ENCODE data around the gene CUL5.

Gene CUL5

DNA sequence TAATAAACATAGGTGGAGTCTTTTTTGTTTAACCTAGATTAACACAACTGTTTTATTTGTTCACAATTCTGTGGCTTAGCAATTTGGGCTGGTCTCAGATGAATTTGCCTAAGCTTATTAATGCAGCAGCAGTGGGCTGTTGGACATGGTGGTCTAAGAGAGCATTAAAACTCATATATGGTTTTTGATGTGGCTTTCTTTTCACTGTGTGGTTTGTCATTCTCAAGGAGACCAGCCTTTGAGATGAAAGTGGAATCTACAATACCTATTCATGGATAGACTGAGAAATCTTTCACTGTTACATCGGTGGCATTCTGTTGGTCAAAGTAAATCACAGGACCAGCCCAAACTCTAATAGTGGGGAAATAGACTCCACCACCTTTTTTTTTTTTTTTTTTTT lies 39.6 kb downstream of the CUL5 start:
- ChIA-PET POLR2A (no interaction called here), CTCF (no interaction called here)
- DNase-seq (ENCODE audit: extremely low spot score): no peak
- no peak for TF ChIP-seq FOXK2 (IDR thresholded peaks at IDR 0.05)
- no peak for TF ChIP-seq FOXM1 (IDR thresholded peaks at IDR 0.05; ENCODE audit: borderline replicate concordance)
- no peak for TF ChIP-seq SP1 (IDR thresholded peaks at IDR 0.05)
- TF ChIP-seq, protein P1, sequence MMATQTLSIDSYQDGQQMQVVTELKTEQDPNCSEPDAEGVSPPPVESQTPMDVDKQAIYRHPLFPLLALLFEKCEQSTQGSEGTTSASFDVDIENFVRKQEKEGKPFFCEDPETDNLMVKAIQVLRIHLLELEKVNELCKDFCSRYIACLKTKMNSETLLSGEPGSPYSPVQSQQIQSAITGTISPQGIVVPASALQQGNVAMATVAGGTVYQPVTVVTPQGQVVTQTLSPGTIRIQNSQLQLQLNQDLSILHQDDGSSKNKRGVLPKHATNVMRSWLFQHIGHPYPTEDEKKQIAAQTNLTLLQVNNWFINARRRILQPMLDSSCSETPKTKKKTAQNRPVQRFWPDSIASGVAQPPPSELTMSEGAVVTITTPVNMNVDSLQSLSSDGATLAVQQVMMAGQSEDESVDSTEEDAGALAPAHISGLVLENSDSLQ (IDR thresholded peaks at IDR 0.05): no peak
- TF ChIP-seq L3MBTL2 (conservative IDR thresholded peaks at IDR 0.05): no peak
- no peak for TF ChIP-seq ARNT (IDR thresholded peaks at IDR 0.05)
- no peak for TF ChIP-seq HDGF (IDR thresholded peaks at IDR 0.05; ENCODE audit: borderline replicate concordance)
- TF ChIP-seq ZNF384 (IDR thresholded peaks at IDR 0.05): no peak
- no peak for TF ChIP-seq FOXA1 (IDR thresholded peaks at IDR 0.05)
- no peak for TF ChIP-seq ELF4 (IDR thresholded peaks at IDR 0.05)
- no peak for TF ChIP-seq BHLHE40 (IDR thresholded peaks at IDR 0.05; ENCODE audit: borderline replicate concordance)
- TF ChIP-seq SUZ12 (IDR thresholded peaks at IDR 0.05): no peak
- TF ChIP-seq NFRKB (IDR thresholded peaks at IDR 0.05): no peak
- TF ChIP-seq LEF1 (IDR thresholded peaks at IDR 0.05; ENCODE audit: borderline replicate concordance): no peak
- TF ChIP-seq CTBP1 (IDR thresholded peaks at IDR 0.05; ENCODE audit: borderline replicate concordance): no peak
- no peak for TF ChIP-seq TARDBP (IDR thresholded peaks at IDR 0.05)

DNA sequence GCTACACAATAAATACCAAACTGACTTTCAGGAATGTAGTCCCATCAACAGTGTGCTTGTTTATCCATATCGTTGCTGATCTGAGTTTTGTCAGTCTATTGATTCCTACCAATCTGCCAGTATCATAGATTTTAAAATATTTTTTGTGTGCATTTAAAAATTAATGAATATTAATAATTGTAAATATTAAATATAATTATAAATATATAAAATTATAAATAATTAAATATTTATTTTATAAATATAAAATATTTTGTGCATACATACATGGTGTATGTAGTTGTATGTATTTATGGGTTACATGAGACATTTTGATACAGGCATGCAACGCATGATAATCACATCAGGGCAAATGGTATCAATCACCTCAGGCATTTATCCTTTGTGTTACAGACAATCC lies 53.6 kb downstream of the CUL5 start:
- no peak for TF ChIP-seq ZNF384 (IDR thresholded peaks at IDR 0.05)
- no peak for TF ChIP-seq BHLHE40 (IDR thresholded peaks at IDR 0.05; ENCODE audit: borderline replicate concordance)
- TF ChIP-seq FOXM1 (IDR thresholded peaks at IDR 0.05; ENCODE audit: borderline replicate concordance): no peak
- no peak for TF ChIP-seq HDGF (IDR thresholded peaks at IDR 0.05; ENCODE audit: borderline replicate concordance)
- TF ChIP-seq NFRKB (IDR thresholded peaks at IDR 0.05): no peak
- no peak for DNase-seq (ENCODE audit: extremely low spot score)
- ChIA-PET POLR2A (no interaction called here), CTCF (no interaction called here)

DNA sequence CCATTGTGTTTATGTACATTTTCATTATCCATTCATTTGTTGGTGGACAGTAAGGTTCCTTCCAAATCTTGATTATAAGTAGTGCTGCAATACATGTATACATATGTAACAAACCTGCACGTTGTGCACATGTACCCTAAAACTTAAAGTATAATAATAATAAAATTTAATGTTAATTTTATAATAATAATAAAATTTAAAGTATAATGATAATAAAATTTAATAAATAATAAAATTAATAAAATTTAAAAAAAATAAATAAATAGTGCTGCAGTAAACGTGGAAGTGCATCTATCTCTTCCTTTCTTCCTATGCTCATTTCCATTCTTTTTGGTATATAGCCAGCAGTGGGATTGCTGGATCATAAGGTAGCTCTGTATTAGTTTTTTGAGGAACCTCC lies 54.7 kb downstream of the CUL5 start:
- no peak for DNase-seq (ENCODE audit: extremely low spot score)
- ChIA-PET POLR2A (no interaction called here), CTCF (no interaction called here)
- no peak for TF ChIP-seq HDGF (IDR thresholded peaks at IDR 0.05; ENCODE audit: borderline replicate concordance)
- no peak for TF ChIP-seq ELF4 (IDR thresholded peaks at IDR 0.05)

DNA sequence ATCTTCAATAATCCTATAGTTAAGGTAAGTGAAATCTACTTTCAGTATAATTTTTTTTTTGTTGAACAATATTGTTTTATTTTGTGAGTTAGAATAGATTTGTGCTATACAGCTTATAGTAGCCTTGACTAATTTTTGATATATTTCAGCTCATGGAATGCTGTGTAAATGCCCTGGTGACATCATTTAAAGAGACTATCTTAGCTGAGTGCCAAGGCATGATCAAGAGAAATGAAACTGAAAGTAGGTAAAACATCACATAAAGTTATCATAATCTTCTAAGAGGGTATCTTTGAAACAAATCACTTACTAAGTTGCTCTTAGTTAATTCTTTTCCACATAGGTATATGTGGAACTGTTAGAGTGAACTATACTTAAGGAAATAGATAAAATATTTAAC lies 61.2 kb downstream of the CUL5 start:
- TF ChIP-seq, protein P1 (IDR thresholded peaks at IDR 0.05): no peak
- no peak for TF ChIP-seq ARNT (IDR thresholded peaks at IDR 0.05)
- no peak for TF ChIP-seq CTBP1 (IDR thresholded peaks at IDR 0.05; ENCODE audit: borderline replicate concordance)
- TF ChIP-seq ELF4 (IDR thresholded peaks at IDR 0.05): no peak
- no peak for TF ChIP-seq HDGF (IDR thresholded peaks at IDR 0.05; ENCODE audit: borderline replicate concordance)
- no peak for TF ChIP-seq BHLHE40 (IDR thresholded peaks at IDR 0.05; ENCODE audit: borderline replicate concordance)
- TF ChIP-seq FOXK2 (IDR thresholded peaks at IDR 0.05): no peak
- TF ChIP-seq TARDBP (IDR thresholded peaks at IDR 0.05): no peak
- no peak for TF ChIP-seq NFRKB (IDR thresholded peaks at IDR 0.05)
- no peak for TF ChIP-seq ZNF384 (IDR thresholded peaks at IDR 0.05)
- no peak for TF ChIP-seq FOXA1 (IDR thresholded peaks at IDR 0.05)

DNA sequence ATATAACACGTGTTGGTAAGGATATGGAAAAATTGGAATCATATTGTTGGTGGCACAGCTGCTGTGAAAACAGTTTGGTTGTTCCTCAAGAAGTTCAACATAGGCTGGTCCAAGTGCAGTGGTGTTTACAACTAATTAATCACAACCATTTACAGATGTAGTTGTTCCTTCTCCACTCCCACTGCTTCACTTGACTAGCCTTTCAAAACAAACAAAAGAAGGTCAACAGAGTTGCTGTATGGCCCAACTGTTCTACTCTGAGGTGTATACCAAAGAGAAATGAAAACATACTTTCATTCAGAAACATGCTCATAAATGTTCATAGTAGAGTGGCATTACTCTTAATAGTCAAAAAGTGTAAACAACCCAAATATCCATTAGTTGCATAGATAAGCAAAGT lies 76.1 kb downstream of the CUL5 start:
- POLR2A ChIA-PET: no interaction called here
- CTCF ChIA-PET: no interaction called here

More for the DNA sequence above, 61.2 kb downstream of the CUL5 start:
- ChIA-PET CTCF (no interaction called here), POLR2A (no interaction called here)
- no peak for DNase-seq (ENCODE audit: extremely low spot score)

DNA sequence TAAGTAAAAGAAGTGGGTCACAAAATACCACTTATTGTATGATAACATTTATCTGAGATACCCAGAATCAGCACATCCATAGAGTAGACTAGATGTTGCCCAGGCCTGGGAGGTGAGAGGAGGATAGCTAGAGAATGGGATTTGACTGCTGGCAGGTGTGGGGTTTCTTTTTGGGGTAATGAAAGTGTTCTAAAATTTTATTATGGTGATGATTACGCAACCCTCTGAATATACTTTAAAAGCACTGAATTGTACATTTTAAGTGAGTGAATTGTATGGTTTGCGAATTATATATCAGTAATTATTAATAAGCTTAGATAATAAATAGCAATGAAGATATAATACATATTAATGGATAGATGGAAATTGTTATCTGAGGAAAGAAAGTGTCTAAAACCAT lies 77.0 kb downstream of the CUL5 start:
- DNase-seq (ENCODE audit: extremely low spot score): no peak
- POLR2A ChIA-PET: no interaction called here
- TF ChIP-seq LEF1 (IDR thresholded peaks at IDR 0.05; ENCODE audit: borderline replicate concordance) (no peak), TARDBP (IDR thresholded peaks at IDR 0.05) (no peak), FOXM1 (IDR thresholded peaks at IDR 0.05; ENCODE audit: borderline replicate concordance) (no peak), CTBP1 (IDR thresholded peaks at IDR 0.05; ENCODE audit: borderline replicate concordance) (no peak), SP1 (IDR thresholded peaks at IDR 0.05) (no peak), ELF4 (IDR thresholded peaks at IDR 0.05) (no peak), FOXA1 (IDR thresholded peaks at IDR 0.05) (no peak), BHLHE40 (IDR thresholded peaks at IDR 0.05; ENCODE audit: borderline replicate concordance) (no peak), ZNF384 (IDR thresholded peaks at IDR 0.05) (no peak), ARNT (IDR thresholded peaks at IDR 0.05) (no peak), NFRKB (IDR thresholded peaks at IDR 0.05) (no peak), HDGF (IDR thresholded peaks at IDR 0.05; ENCODE audit: borderline replicate concordance) (no peak), L3MBTL2 (conservative IDR thresholded peaks at IDR 0.05) (no peak), SUZ12 (IDR thresholded peaks at IDR 0.05) (no peak), FOXK2 (IDR thresholded peaks at IDR 0.05) (no peak)
- TF ChIP-seq, protein P1 (IDR thresholded peaks at IDR 0.05): no peak
- CTCF ChIA-PET: interaction anchor here (0.7 kb wide), 1 partner anchor 323 kb away, joined by 4 read pairs; no protein-coding TSS in a partner anchor

More for the DNA sequence above, 76.1 kb downstream of the CUL5 start:
- no peak for TF ChIP-seq FOXK2 (IDR thresholded peaks at IDR 0.05)
- DNase-seq (ENCODE audit: extremely low spot score): no peak

DNA sequence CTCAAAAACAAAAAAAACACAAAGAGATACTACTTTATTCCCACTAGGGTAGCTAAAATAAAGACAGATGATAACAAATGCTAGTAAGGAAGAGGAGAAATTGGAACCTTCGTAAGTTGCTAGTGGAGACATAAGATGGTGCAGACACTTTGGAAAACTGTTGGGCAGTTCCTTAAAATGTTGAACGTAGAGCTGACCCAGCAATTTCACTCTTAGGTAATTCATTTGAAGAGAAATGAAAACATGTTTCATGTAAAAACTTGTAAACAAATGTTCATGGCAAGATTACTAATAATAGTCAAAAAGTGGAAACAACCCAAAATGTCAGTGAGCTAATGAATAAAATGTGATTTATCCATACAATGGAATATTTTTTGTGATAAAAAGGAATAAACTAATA lies 83.4 kb downstream of the CUL5 start:
- TF ChIP-seq, protein P1 (IDR thresholded peaks at IDR 0.05): no peak
- TF ChIP-seq ZNF384 (IDR thresholded peaks at IDR 0.05) (no peak), TARDBP (IDR thresholded peaks at IDR 0.05) (no peak), LEF1 (IDR thresholded peaks at IDR 0.05; ENCODE audit: borderline replicate concordance) (no peak), SUZ12 (IDR thresholded peaks at IDR 0.05) (no peak), FOXK2 (IDR thresholded peaks at IDR 0.05) (no peak), ARNT (IDR thresholded peaks at IDR 0.05) (no peak), HDGF (IDR thresholded peaks at IDR 0.05; ENCODE audit: borderline replicate concordance) (no peak), L3MBTL2 (conservative IDR thresholded peaks at IDR 0.05) (no peak), FOXA1 (IDR thresholded peaks at IDR 0.05) (no peak)
- ChIA-PET POLR2A (no interaction called here), CTCF (no interaction called here)
- DNase-seq (ENCODE audit: extremely low spot score): no peak

Data from HEK293T (cell line).